CD14-positive monocyte (primary cell): ENCODE measurements around the gene COX7A2. TPM values are rescaled to one million over a fixed set of nuclear protein-coding genes. Genes with fewer than 3 reads are reported as not detected.

Source experiments
- DNase-seq, 3 donors: peaks; one replicate each; pipeline ENCODE4 v3.0.0-alpha.2; 2011 to 2022
- H2AFZ ChIP-seq: 2 replicates; pipeline ENCODE4 v1.6.0; 2012; ENCODE audit warnings: mild to moderate bottlenecking, low read depth, low read length, inconsistent platforms; ENCODE audit not compliant: insufficient read depth, poor library complexity, severe bottlenecking
- H3K27ac ChIP-seq, 2 donors: 1 replicate in 1 of 2; 2 replicates in 1 of 2; pipeline ENCODE4 v1.5.1; 2012 to 2013; ENCODE audit warnings: low read length in 2 of 2, control low read depth in 1 of 2, inconsistent platforms in 1 of 2, low read depth in 1 of 2, mild to moderate bottlenecking in 1 of 2
- H3K27me3 ChIP-seq, 2 donors: one replicate each; pipeline versions ENCODE4 v1.6.0 to v1.6.1; 2011 to 2013; ENCODE audit warnings: low read length in 2 of 2; ENCODE audit not compliant: control insufficient read depth in 2 of 2, insufficient read depth in 2 of 2
- H3K36me3 ChIP-seq, 2 donors: replicated peaks in 1 of 2; 1 replicate in 1 of 2; 2 replicates in 1 of 2; pipeline versions ENCODE4 v1.5.1 to v1.6.1; 2012 to 2013; ENCODE audit warnings: low read length in 2 of 2, control low read depth in 1 of 2, inconsistent platforms in 1 of 2, mild to moderate bottlenecking in 1 of 2; ENCODE audit not compliant: insufficient read depth in 2 of 2, control insufficient read depth in 1 of 2
- H3K4me1 ChIP-seq, 2 donors: 1 replicate in 1 of 2; 2 replicates in 1 of 2; pipeline versions ENCODE4 v1.5.1 to v1.6.1; 2012 to 2013; ENCODE audit warnings: low read length in 2 of 2, control low read depth in 1 of 2, inconsistent platforms in 1 of 2, mild to moderate bottlenecking in 1 of 2, moderate library complexity in 1 of 2; ENCODE audit not compliant: insufficient read depth in 2 of 2, control insufficient read depth in 1 of 2
- H3K4me2 ChIP-seq: replicated peaks from 2 replicates; pipeline ENCODE3; 2012; ENCODE audit warnings: low read length, moderate library complexity, mild to moderate bottlenecking; ENCODE audit not compliant: poor library complexity, severe bottlenecking; ENCODE audit errors: extremely low read depth
- H3K4me3 ChIP-seq, 3 experiments: fragments of 200-600 bp in 1 of 3; sonication (generic) in 1 of 3; replicated peaks in 1 of 3; 1 replicate in 2 of 3; 2 replicates in 1 of 3; pipeline ENCODE4 v1.5.1; 2011 to 2013; ENCODE audit warnings: low read length in 3 of 3, mild to moderate bottlenecking in 3 of 3, control low read depth in 2 of 3, low read depth in 2 of 3, inconsistent platforms in 1 of 3, moderate library complexity in 1 of 3
- H3K79me2 ChIP-seq: 2 replicates; pipeline ENCODE4 v1.6.0; 2012; ENCODE audit warnings: mild to moderate bottlenecking, control low read depth, inconsistent platforms, low read length, moderate library complexity; ENCODE audit not compliant: insufficient read depth
- H3K9ac ChIP-seq: 2 replicates; pipeline ENCODE4 v1.6.0; 2017; ENCODE audit warnings: low read length, mild to moderate bottlenecking; ENCODE audit not compliant: insufficient read depth, poor library complexity, severe bottlenecking
- H3K9me3 ChIP-seq, 2 donors: replicated peaks in 1 of 2; 1 replicate in 1 of 2; 2 replicates in 1 of 2; pipeline versions ENCODE4 v1.5.1 to v1.6.1; 2012 to 2013; ENCODE audit warnings: low read length in 2 of 2, control low read depth in 1 of 2; ENCODE audit not compliant: control insufficient read depth in 1 of 2, insufficient read depth in 1 of 2
- H4K20me1 ChIP-seq: 2 replicates; pipeline ENCODE4 v1.6.0; 2012; ENCODE audit warnings: mild to moderate bottlenecking, low read length, control low read depth, moderate library complexity; ENCODE audit not compliant: insufficient read depth
- H3K27ac Mint-ChIP-seq, 7 donors: one replicate each; pipeline ENCODE4 v1.8.0; 2020; ENCODE audit warnings: mild to moderate bottlenecking in 7 of 7, mixed read lengths in 7 of 7, moderate library complexity in 6 of 7, inconsistent platforms in 2 of 7
- H3K27me3 Mint-ChIP-seq, 3 donors: one replicate each; pipeline ENCODE4 v1.8.0; 2021 to 2022; ENCODE audit warnings: low read depth in 3 of 3, mild to moderate bottlenecking in 3 of 3, mixed read lengths in 3 of 3, moderate library complexity in 3 of 3, inconsistent platforms in 1 of 3
- H3K36me3 Mint-ChIP-seq, 2 donors: one replicate each; pipeline ENCODE4 v1.8.0; 2020; ENCODE audit warnings: mixed read lengths in 2 of 2, inconsistent platforms in 1 of 2, mild to moderate bottlenecking in 1 of 2
- H3K4me1 Mint-ChIP-seq: one replicate; pipeline ENCODE4 v1.8.0; 2020; ENCODE audit warnings: mild to moderate bottlenecking, mixed read lengths
- H3K4me3 Mint-ChIP-seq, 2 donors: one replicate each; pipeline ENCODE4 v1.8.0; 2020; ENCODE audit warnings: mild to moderate bottlenecking in 2 of 2, mixed read lengths in 2 of 2, moderate library complexity in 1 of 2
- H3K9me3 Mint-ChIP-seq, 7 donors: one replicate each; pipeline ENCODE4 v1.8.0; 2020 to 2022; ENCODE audit warnings: mixed read lengths in 7 of 7, mild to moderate bottlenecking in 6 of 7, moderate library complexity in 6 of 7, inconsistent platforms in 2 of 7
- WGBS: methylation state at CpG from one replicate; pipeline ENCODE4 v1.1.5; 2013; ENCODE audit warnings: missing lambda C conversion rate; ENCODE audit not compliant: insufficient coverage; 5-methylcytosine and 5-hydroxymethylcytosine counted together
- intact Hi-C, 2 donors: fragments of 100-400 bp; cut with micrococcal nuclease; formaldehyde crosslinking; loops; one replicate each; pipeline versions ENCODE4 v1.15.0 to v1.15.1; 2023
- polyA plus RNA-seq, 3 donors: library from polyadenylated mRNA; depleted of rRNA in 1 of 3; unstranded in 2 of 3; stranded (reverse) in 1 of 3; fragments of 300-500 nt in 2 of 3; fragments of >200 nt in 1 of 3; fragmentation: Illumina TruSeq in 2 of 3; gene quantifications; 1 replicate in 2 of 3; 2 replicates in 1 of 3; pipeline ENCODE4 v1.2.3, GENCODE V29; 2012 to 2021
- TF ChIP-seq, protein P1 (sequence below): fragments of 200-600 bp; IDR thresholded peaks from one replicate; pipeline ENCODE4 v1.8.0; 2022; ENCODE audit warnings: antibody characterized with exemption, mild to moderate bottlenecking

COX7A2 gene
- polyA plus RNA-seq, 3 donors, result 175 to 846 (median 798) TPM

DNA sequence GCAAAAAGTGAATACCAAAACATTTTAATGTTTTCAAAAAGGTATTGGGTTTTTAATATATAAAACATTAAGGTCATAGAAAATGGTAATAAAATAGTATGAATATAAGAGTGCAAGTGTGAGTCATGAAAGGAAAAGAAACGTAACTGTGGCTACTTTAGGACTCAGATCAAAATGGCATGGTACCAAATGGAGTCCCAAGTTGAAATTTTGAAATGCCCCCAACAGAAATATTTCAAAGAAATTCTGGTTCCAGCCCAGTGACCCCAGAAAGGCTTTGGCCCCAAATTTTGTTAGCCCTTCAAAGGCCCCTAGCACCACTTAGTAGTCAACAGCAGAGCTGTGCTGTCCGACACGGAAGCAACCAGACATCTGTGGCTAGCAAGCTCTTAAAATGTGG lies 43.7 kb downstream of the COX7A2 start:
- Mint-ChIP-seq H3K9me3 (peaks cover 0 to 12% (median 7%) of the 10 kb centered on the region in 7 donors), H3K27ac (no peak overlapping the region), H3K27me3 (peaks cover 51 to 58% (median 53%) of the 10 kb centered on the region in 3 donors), H3K36me3 (no peaks in the 10 kb centered on the region), H3K4me3 (peak overlapping the region in 1 of 2 donors; percentile 42), H3K4me1 (peaks cover 16% of the 10 kb centered on the region)
- intact Hi-C loops, result no loop called here
- 95% methylated on average over 2 of the region's 3 CpGs for WGBS
- Histone ChIP-seq H3K4me1 (peaks cover 3 to 5% of the 10 kb centered on the region in 2 donors), H3K4me3 (no peak overlapping the region), H4K20me1 (no peaks in the 10 kb centered on the region), H3K4me2 (no peak overlapping the region), H2AFZ (no peak overlapping the region), H3K27me3 (peaks cover 50 to 74% of the 10 kb centered on the region in 2 donors), H3K27ac (no peak overlapping the region), H3K36me3 (no peaks in the 10 kb centered on the region), H3K9me3 (peaks cover 0 to 22% of the 10 kb centered on the region in 2 donors), H3K9ac (no peak overlapping the region), H3K79me2 (no peaks in the 10 kb centered on the region)
- TF ChIP-seq, protein P1, sequence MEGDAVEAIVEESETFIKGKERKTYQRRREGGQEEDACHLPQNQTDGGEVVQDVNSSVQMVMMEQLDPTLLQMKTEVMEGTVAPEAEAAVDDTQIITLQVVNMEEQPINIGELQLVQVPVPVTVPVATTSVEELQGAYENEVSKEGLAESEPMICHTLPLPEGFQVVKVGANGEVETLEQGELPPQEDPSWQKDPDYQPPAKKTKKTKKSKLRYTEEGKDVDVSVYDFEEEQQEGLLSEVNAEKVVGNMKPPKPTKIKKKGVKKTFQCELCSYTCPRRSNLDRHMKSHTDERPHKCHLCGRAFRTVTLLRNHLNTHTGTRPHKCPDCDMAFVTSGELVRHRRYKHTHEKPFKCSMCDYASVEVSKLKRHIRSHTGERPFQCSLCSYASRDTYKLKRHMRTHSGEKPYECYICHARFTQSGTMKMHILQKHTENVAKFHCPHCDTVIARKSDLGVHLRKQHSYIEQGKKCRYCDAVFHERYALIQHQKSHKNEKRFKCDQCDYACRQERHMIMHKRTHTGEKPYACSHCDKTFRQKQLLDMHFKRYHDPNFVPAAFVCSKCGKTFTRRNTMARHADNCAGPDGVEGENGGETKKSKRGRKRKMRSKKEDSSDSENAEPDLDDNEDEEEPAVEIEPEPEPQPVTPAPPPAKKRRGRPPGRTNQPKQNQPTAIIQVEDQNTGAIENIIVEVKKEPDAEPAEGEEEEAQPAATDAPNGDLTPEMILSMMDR, result no peak
- DNase-seq, result no peak

DNA sequence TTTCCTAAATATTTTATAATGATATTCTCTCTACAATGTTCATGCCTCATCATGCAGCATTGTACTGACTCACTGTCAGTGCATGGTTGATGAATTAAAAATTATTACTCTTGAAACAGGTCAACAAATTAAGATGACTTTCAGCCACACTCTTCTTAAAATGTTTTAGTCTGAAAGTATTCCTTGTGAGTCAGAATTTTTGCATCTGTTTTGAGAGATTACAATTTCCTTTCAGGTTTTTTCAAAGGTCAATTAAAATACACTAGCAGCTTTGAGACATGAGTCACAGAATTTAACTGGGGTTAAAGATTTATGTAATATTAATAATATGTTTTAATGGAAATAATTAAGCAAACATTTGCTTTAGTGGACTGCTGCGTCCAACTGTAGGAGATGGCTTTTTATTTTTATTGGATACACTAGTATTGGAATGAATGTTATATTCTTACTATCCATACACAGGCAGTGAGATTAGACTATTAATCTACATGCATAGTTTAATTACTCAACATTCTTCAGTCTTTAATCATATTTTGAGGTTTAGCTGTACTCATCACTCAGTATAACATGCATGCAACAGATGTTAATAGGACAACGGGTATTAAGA lies 47.4 kb downstream of the COX7A2 start:
- no peaks in the 10 kb centered on the region for H3K36me3 Mint-ChIP-seq
- peaks cover 20 to 41% of the 10 kb centered on the region in 2 donors for H3K27me3 ChIP-seq
- H3K4me1 Mint-ChIP-seq, result no peaks in the 10 kb centered on the region
- TF ChIP-seq, protein P1, result no peak
- no peak overlapping the region for H3K4me2 ChIP-seq
- H4K20me1 ChIP-seq, result no peaks in the 10 kb centered on the region
- no peaks in the 10 kb centered on the region for H3K4me1 ChIP-seq
- H3K27me3 Mint-ChIP-seq, result peaks cover 14 to 22% (median 17%) of the 10 kb centered on the region in 3 donors
- no peak overlapping the region for H3K27ac Mint-ChIP-seq
- no peak overlapping the region for H3K4me3 ChIP-seq
- no peaks in the 10 kb centered on the region for H3K9me3 Mint-ChIP-seq
- no CpG with 5 or more reads among the region's 2 CpGs for WGBS
- H3K9ac ChIP-seq, result no peak overlapping the region
- DNase-seq, result no peak
- intact Hi-C loops, result no loop called here
- no peaks in the 10 kb centered on the region for H3K79me2 ChIP-seq
- H2AFZ ChIP-seq, result no peak overlapping the region
- no peaks in the 10 kb centered on the region for H3K9me3 ChIP-seq
- H3K36me3 ChIP-seq, result no peaks in the 10 kb centered on the region
- no peak overlapping the region for H3K4me3 Mint-ChIP-seq
- H3K27ac ChIP-seq, result no peak overlapping the region
